HG03039 (cell line): Measurements from ENCODE around the gene PI4KB.
"Not testable (repeated sequence)": the region's sequence is repeated elsewhere in the genome, so short reads cannot be mapped to it uniquely, and the experiment has no call there.

Experiments used
- ATAC-seq: cut with Tn5 transposase; IDR thresholded peaks from one replicate; pipeline ENCODE4 v1.9.1; 2021; ENCODE audit warnings: mild to moderate bottlenecking, moderate library complexity; ENCODE audit not compliant: unreplicated experiment

The PI4KB gene

DNA sequence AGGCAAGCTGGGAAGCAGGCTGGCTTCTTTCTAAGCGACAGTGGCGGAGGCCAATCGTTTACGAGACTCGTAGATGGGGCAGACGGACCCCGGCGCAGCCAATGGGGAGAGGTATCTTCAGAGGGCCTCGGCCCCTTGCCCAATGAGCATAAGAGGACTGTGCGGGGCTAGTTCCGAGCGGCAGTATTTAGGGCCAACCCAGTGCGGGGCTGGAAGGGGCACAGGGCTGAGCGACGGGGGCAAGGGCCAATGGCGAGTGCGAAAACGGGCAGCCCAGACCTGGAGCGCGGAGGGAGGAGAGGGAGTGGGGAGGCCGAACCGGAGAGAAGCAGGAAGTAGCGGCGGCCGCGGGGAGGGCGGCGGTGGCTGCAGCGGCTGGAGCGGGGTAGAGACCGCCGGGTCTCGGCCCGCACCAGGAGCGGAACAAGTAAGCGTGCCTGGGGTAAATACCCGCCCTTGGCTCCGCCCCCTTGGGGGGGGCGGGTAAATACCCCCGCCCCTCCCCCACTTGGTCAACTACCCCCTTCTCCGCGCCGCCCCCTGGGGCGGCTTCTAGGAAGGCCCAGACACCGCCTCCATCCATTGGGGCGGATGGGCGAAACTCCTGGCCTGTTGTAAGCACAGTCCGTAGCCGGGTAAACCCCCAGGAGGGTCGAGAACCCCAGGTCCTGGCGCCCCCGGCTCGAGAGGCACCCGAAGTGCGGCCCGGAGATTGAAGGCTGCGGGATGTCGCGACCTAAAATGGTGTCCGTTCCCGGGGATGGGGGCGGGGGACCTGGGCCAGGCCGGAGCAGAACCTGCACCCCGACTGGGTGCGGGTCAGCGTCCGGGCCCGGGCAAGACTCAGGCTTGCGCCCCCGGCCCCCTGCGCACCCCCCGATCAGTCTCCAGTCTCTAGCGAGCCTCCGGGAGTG, 45.0 kb downstream of the PI4KB start, which contains the start of gene ZNF687:
ZNF687 (plus strand) TSS at position 331 of the 914 bp plus-strand sequence. CDS start 3,993 bp downstream, outside the sequence.
- ATAC-seq: peak; percentile 76

DNA sequence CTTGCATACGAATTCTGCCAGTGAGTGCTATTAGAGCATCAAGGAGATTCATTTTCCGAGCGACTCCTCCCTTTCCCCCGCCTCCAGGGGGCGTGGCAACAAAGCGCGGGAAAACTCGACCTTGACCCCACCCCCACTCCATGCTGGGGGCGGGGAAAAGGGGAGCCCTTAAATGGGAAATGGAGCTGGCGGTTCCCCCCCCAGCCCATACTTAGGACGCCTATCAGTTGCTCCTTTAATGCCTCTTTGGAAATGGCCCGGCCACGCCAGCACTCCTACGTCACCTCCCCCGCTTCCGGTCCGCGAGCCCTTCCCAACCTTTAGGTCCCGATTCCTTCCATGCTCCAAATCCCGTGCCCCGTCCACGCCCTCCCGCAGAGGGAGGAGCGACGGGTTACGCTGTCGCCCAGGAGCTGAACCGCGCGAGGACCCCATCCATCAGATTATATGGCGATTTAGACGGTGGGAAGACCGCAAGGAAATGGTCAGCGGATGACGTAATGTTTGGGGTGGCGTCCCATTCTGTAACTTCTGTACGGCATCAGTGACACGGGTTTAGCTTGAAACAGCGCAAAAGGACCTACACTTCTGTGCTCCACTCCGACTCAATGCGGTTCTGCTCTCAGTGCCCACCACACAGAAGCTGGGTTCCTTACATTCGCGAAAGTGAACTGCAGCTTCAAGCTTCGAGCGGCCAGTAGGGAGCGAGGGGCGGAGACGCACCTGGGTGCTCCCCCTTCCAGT, 45.8 kb downstream of the PI4KB start:
- ATAC-seq: peak; percentile 34

- no peak for ATAC-seq
Observed at GRCh38 chr1:151277249-151277648, 50.0 kb downstream of the PI4KB start.

DNA sequence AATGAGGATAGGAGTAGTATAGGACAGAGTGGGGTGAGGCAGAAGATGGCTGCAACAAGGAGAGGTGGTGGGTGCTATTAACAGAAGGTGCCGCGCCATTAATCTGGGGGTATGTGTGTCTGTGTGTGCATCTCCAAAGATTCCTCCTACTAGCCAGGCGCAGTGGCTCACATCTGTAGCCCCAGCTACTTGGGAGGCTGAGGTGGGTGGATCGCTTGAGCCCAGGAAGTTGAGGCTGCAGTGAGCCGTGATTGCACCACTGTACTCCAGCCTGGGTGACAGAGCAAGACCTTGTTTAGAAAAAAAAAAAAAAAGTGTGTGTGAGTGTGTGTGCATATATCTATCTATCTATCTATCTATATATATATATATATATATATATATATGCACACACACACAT, 51.9 kb downstream of the PI4KB start:
- ATAC-seq: not testable (repeated sequence)

- no peak for ATAC-seq
Observed at GRCh38 chr1:151273924-151274466, 53.2 kb downstream of the PI4KB start.

DNA sequence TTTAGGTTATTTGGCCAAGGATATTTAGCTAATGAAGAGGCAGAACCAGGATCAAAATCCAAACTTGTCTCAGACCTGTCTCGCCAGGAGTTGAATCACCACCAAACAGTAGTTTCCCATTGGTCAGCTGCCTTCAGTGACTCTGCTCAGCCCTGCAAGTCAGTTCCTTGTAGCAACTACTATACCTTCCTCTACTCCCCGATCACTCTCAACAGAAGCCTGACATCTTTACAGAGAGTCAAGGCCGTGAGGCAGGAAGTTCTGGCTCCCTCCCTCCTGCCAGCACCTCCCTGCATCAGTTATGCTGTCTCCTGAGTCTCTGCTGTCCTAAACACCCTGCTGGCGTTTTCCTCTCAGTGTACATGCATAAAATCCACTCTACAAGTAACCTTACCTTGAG, 59.5 kb downstream of the PI4KB start:
- no peak for ATAC-seq

DNA sequence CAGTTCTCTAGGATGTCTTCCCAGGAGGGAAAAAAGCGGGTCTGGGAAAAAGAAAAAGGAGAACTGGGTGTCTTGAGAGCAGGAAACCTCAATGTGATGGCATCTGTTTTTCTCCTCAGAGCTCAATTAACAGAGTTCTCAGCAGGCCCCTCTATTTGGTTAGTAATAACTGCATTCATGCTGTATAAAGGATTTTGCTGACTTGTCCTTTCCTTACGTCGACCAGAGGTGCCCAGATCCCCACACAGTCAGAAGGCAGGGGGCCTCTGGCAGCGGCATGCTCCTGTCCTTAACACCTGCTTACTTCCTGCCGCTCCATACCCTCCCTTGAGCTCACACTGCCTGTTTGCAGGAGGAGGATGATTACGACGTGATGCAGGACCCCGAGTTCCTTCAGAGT, 60.4 kb downstream of the PI4KB start:
- ATAC-seq: no peak

GRCh38 chr1:151266315-151266714, 60.9 kb downstream of the PI4KB start:
- ATAC-seq: no peak

GRCh38 chr1:151265446-151266236, 61.6 kb downstream of the PI4KB start:
- no peak for ATAC-seq

GRCh38 chr1:151259351-151259750, 67.9 kb downstream of the PI4KB start:
- ATAC-seq: no peak

- ATAC-seq: no peak
Observed at GRCh38 chr1:151255381-151255780, 71.8 kb downstream of the PI4KB start.

GRCh38 chr1:151254217-151255213, 72.7 kb downstream of the PI4KB start, which contains the start of gene PSMD4:
PSMD4 (plus strand) TSS chr1:151254734; CDS start chr1:151254783, 49 bp downstream.
- peak; percentile 90 for ATAC-seq

GRCh38 chr1:151251656-151252470, 75.4 kb downstream of the PI4KB start:
- no peak for ATAC-seq

GRCh38 chr1:151246786-151247185, 80.4 kb downstream of the PI4KB start:
- ATAC-seq: no peak

DNA sequence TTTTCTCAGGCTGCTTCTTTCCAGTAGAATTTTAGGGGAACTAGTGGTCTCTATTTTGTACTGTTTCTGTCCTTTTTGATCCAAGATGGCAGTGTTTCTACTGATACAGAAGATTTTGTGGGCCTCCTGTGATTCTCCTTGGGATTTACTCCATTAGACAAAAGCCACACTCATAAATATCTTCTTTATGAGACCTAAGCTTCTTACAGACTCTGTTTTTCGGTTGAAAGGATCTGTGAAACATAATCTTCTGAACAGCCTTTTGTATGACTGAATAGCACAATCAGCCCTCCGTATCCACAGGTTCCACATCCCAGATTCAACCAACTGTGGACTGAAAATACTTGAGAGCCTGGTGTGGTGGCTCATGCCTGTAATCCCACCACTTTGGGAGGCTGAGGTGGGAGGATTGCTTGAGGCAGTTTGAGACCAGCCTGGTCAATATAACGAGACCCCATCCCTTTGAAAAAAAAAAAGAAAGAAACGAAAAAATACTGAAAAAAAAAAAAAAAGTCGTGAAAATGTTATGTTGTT, 83.5 kb downstream of the PI4KB start:
- ATAC-seq: no peak

- no peak for ATAC-seq
Observed at GRCh38 chr1:151242442-151242841, 84.8 kb downstream of the PI4KB start.
